Measurements from ENCODE around the gene NUP210L. TPM values are rescaled to one million over a fixed set of nuclear protein-coding genes. Genes with fewer than 3 reads are reported as not detected.

The NUP210L gene
- total RNA-seq, 1 experiment from 2014 or later: 0.10 TPM

DNA sequence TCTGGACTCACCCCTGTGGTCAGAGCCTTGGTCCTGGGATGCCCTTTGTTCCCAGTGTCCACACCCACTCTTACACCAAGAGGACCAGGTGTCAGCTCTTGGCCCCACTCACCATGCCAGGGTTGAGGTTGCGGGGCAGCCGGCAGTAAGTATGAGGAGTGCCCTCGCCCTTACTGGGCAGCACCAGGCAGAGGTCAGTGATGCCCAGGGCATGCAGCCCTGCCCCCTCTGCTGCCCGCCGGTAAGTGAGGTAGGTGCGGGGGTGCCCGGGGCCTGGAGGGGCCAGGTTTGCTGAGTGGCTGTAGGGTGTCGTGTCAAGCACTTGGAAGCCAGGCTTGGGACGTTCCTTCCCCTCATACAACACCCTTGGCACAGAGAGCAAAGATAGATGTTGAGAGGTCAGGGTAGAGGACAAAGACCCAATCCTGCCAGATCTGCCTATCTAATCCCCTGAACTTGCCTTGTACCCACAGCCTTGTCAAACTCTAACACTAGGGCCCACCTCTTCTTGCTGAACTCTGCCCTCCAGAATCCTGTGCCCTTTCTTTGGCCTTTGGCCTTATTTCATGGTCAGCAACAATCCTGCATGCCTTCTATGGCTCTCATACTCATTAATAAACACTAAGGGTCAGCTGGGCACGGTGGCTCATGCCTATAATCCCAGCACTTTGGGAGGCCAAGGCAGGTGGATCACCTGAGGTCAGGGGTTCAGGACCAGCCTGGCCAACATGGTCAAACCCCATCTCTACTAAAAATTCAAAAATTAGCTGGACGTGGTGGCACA lies 211.9 kb downstream of the NUP210L start:
- Histone ChIP-seq H3K79me2 (ENCODE audit: insufficient read depth, low read length) (peaks cover 24% of the 10 kb centered on the region; the same call in 1 of the 2 replicates), H3K36me3 (ENCODE audit: control insufficient read depth in 1 of 2, insufficient read depth in 2 of 2, low read length in 2 of 2) (peaks cover 6 to 16% of the 10 kb centered on the region in 2 experiments; a peak in 3 of 4 replicates), H3K4me2 (ENCODE audit: low read length) (no peak overlapping the region), H3K9ac (ENCODE audit: low read length) (no peak overlapping the region), H3K4me3 (replicated peaks in 1 of 2; ENCODE audit: low read depth in 1 of 2, low read length in 2 of 2) (no peak overlapping the region), H3K9me2 (ENCODE audit: insufficient read depth) (no peaks in the 10 kb centered on the region), H4K20me1 (ENCODE audit: insufficient read depth) (no peaks in the 10 kb centered on the region), H3K9me3 (ENCODE audit: control insufficient read depth in 1 of 2, insufficient read depth in 1 of 2, low read depth in 1 of 2, low read length in 2 of 2) (no peaks in the 10 kb centered on the region), H3K27ac (ENCODE audit: low read depth, low read length) (no peak overlapping the region), H3K4me1 (ENCODE audit: control insufficient read depth in 1 of 2, insufficient read depth in 2 of 2, low read length in 2 of 2) (peaks cover 6 to 18% of the 10 kb centered on the region in 2 experiments; a peak in 3 of 4 replicates), H2AFZ (ENCODE audit: low read depth, low read length, poor library complexity, severe bottlenecking) (no peak overlapping the region), H3K27me3 (ENCODE audit: insufficient read depth, low read length) (no peaks in the 10 kb centered on the region)
- no peak for TF ChIP-seq CTCF (IDR thresholded peaks at IDR 0.05 in 2 of 3, conservative IDR thresholded peaks at IDR 0.05 in 1 of 3; ENCODE audit: borderline replicate concordance in 1 of 3, insufficient read depth in 1 of 3, low read depth in 2 of 3, low read length in 2 of 3)
- TF ChIP-seq, protein P1, sequence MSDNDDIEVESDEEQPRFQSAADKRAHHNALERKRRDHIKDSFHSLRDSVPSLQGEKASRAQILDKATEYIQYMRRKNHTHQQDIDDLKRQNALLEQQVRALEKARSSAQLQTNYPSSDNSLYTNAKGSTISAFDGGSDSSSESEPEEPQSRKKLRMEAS (IDR thresholded peaks at IDR 0.05): no peak
- TF ChIP-seq POLR2A (IDR thresholded peaks at IDR 0.05; ENCODE audit: borderline replicate concordance, extremely low read depth, insufficient read depth, insufficient read length): no peak
- no TSS peak for BruUV-seq (replicated peaks)
- no peak for ATAC-seq
- ChIA-PET POLR2A (no interaction called here), RAD21 (ENCODE audit: low non-redundant PET in 1 of 2, low total read pairs in 2 of 2, uncharacterized antibody in 2 of 2, unreplicated experiment in 2 of 2) (no interaction called here), CTCF (no interaction called here)
- intact Hi-C loops (cut with micrococcal nuclease): no loop called here
- no peak for DNase-seq (ENCODE audit: low read depth, low spot score)

MicroRNA genes within 50 kb of the gene (microRNA counts, 767-probe panel; counts per million panel counts)
- microRNA hsa-miR-190b: not detected

Small RNA genes lying within 50 kb of the gene (microRNA-seq; reads per million reads assigned to microRNA genes)
- gene MIR190B (ENCODE audit: borderline number of aligned reads): 8.5 reads per million, percentile 24 among the genes with 10 or more reads in this experiment
- gene MIR5698 (ENCODE audit: borderline number of aligned reads): 1.6 reads per million
- gene MIR6737 (ENCODE audit: borderline number of aligned reads): not detected

Other genes starting within 250 kb of the NUP210L start
- gene GATAD2B, start 232.1 kb downstream of the NUP210L start, total RNA-seq (2021; ENCODE audit: unreplicated experiment): 50.2 TPM
- gene DENND4B, start 208.4 kb downstream of the NUP210L start, total RNA-seq (2021; ENCODE audit: unreplicated experiment): 70.8 TPM
- 33.8 TPM for gene CRTC2, start 196.5 kb downstream of the NUP210L start, total RNA-seq (2021; ENCODE audit: unreplicated experiment)
- gene SLC39A1, start 191.5 kb downstream of the NUP210L start, total RNA-seq (2021; ENCODE audit: unreplicated experiment): 51.5 TPM
- 15.3 TPM for gene CREB3L4, start 187.2 kb downstream of the NUP210L start, total RNA-seq (2021; ENCODE audit: unreplicated experiment)
- 123 TPM for gene JTB, start 177.4 kb downstream of the NUP210L start, total RNA-seq (2021; ENCODE audit: unreplicated experiment)
- gene RAB13, start 168.7 kb downstream of the NUP210L start, total RNA-seq (2021; ENCODE audit: unreplicated experiment): 93.6 TPM
- gene RPS27, start 164.3 kb downstream of the NUP210L start, total RNA-seq (2021; ENCODE audit: unreplicated experiment): 1,905 TPM
- gene TPM3, start 37.0 kb upstream of the NUP210L start, total RNA-seq (2021; ENCODE audit: unreplicated experiment): 457 TPM
- gene CFAP141, start 51.3 kb upstream of the NUP210L start, total RNA-seq (2021; ENCODE audit: unreplicated experiment): not detected
- gene UBAP2L, start 65.9 kb upstream of the NUP210L start, total RNA-seq (2021; ENCODE audit: unreplicated experiment): 189 TPM
- gene HAX1, start 117.6 kb upstream of the NUP210L start, total RNA-seq (2021; ENCODE audit: unreplicated experiment): 93.6 TPM
- gene AQP10, start 166.0 kb upstream of the NUP210L start, total RNA-seq (2021; ENCODE audit: unreplicated experiment): not detected
- gene ATP8B2, start 170.5 kb upstream of the NUP210L start, total RNA-seq (2021; ENCODE audit: unreplicated experiment): 22.1 TPM